GM12801 (cell line): ENCODE measurements around the gene SMIM36.

Experiments used
- TF ChIP-seq, protein P1 (sequence below): IDR thresholded peaks from one replicate; pipeline ENCODE4 v1.5.1; 2011; ENCODE audit warnings: control low read depth; ENCODE audit not compliant: insufficient read length; ENCODE audit errors: extremely low read depth

The SMIM36 gene

DNA sequence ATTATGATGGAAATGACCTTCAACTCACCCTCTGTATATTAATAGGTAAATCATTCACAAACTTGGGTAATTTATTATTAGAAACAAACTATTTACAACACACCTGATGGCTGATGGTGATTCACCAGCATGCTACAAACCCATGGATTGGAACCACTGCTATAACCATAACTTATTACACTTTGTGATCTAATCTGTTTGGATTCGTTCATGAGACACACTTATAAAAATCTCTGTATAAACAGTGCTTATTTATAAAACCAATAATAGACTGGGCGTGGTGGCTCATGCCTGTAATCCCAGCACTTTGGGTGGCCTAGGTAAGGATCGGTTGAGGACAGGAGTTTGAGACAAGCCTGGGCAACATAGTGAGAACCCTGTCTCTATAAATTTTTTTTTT lies 16.0 kb downstream of the SMIM36 start:
- TF ChIP-seq, protein P1, sequence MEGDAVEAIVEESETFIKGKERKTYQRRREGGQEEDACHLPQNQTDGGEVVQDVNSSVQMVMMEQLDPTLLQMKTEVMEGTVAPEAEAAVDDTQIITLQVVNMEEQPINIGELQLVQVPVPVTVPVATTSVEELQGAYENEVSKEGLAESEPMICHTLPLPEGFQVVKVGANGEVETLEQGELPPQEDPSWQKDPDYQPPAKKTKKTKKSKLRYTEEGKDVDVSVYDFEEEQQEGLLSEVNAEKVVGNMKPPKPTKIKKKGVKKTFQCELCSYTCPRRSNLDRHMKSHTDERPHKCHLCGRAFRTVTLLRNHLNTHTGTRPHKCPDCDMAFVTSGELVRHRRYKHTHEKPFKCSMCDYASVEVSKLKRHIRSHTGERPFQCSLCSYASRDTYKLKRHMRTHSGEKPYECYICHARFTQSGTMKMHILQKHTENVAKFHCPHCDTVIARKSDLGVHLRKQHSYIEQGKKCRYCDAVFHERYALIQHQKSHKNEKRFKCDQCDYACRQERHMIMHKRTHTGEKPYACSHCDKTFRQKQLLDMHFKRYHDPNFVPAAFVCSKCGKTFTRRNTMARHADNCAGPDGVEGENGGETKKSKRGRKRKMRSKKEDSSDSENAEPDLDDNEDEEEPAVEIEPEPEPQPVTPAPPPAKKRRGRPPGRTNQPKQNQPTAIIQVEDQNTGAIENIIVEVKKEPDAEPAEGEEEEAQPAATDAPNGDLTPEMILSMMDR = no peak

DNA sequence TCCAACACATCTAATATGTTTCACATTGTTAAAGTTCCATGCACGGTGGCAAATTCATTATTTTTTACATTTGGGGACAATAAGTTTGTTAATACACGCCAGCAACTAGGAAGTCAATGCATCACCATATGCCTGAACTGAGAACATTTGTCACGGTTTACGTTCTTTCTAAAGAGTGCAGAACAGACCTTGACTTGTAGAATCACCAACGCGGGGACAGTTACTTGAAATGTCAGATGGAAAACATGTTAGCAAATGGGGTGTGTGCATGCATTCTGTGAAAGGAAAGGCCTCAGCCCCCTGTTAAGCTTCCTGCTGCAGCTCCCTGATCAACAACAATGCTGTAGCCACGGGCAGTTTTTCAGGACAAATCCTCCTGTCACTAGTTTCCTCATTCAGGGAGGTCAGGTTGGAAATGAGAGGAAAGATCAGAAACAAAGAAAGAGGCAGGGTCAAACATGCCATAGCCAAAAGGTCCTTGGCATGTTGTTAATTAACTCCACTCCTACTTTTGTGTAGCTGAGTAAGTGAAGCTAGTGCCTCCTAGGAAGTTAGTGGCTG lies 18.4 kb downstream of the SMIM36 start:
- TF ChIP-seq, protein P1 = no peak

DNA sequence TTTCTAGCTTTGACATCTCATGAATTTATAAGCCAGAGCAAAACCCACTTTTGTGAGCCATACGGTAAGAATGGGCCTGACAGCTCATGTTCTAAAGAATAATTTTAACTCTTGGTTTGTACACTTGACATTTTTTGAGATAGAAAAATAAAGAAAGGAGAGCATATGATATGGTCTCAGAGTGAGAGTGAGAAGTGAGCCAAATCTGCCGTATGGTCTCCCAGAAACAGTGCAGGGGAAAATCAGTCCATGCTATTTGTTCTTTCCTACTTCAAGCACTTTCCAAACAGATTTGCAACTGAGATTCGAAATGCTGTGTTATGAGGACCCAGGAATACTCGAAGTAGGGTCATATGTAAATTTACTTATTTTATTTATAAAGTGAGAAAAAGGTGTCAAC lies 20.9 kb downstream of the SMIM36 start:
- TF ChIP-seq, protein P1 = no peak

DNA sequence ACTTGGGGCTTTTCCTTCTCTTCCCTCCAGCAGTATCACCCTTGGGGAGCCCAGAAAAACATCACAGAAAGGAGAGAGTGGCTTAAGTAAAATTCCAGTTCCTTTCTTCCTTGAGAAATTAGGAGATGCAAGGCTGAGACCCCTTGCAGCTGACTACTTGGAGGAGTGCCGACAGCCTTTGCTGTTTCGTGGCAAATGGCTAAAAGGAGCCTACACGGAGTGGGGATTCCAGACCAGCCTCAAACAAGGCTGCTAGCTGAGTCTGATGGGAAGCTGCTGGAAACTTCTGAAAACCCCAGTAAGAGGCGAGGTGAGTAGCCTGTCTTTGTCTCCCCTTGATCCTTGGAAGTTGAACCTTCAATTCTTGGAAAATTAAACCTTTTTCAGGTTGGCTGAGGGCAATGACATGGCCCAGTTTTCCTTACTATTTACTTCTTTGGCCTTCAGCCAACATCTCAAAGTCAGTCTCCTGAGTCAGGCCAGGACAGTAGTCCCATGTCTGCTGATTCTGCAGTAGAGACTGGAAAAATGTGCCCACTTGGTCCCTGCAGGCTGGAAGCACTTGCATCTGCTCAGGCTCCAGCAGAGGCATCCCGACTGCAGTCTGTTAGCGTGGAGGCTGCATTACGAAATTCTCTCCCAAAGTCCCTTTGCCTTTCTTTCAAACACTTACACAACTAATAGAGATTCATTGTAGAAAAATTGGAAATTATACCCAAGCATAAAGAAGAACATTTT lies 23.4 kb downstream of the SMIM36 start:
- TF ChIP-seq, protein P1 = no peak

DNA sequence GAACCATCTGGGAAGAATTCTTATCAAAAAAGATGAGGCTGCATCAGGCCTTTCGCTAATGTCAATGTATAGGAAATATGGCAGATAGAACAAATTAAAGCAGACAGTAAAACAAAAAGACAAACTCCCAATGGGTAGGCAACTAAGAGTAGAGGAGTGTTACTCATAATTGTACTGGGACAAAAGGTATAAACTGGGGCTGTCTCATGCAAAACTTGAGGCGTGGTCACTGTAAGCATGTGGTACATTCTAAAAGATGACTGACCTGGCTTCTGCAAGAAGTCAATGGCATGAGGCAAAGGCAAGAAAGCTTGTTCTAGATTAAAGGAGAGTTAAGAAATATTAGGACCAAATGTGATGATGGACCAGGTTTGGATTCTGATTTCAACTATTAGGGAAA lies 26.7 kb downstream of the SMIM36 start:
- TF ChIP-seq, protein P1 = no peak

DNA sequence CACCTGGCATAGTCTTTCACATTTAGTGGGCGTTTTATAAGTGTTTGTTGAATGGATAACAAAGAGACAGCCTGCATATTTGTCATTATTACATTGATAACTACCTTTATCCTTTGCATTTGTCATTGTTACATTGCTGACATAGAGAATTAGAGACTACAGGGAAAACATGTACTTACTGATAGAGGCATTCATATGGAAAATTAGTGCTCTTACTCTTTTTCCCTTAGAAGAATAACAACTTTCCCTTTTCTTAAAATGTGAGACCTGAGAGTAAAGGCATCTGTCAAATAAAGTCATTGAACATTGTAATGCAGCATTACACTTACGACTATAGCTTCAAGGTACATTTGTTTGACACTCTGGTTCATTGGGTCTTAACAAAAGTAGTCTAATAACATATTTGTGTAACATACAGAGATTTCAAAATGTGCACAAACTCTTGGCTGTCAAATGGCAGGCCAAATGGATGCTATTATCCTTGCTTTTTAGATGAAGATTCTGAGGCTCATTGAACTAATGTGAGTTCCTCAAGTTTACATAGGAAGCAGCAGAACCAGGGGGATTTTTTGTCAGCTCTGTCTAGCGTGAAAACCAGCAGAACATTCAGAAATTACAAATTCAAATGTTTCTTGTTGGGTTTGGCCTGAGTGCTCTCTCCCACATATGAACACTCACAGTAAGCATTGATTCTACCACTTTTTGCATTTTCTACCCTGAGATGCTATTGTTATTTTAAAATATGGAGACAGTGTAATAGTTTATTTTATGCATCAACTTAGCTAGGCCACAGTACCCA lies 28.5 kb downstream of the SMIM36 start:
- TF ChIP-seq, protein P1 = no peak

DNA sequence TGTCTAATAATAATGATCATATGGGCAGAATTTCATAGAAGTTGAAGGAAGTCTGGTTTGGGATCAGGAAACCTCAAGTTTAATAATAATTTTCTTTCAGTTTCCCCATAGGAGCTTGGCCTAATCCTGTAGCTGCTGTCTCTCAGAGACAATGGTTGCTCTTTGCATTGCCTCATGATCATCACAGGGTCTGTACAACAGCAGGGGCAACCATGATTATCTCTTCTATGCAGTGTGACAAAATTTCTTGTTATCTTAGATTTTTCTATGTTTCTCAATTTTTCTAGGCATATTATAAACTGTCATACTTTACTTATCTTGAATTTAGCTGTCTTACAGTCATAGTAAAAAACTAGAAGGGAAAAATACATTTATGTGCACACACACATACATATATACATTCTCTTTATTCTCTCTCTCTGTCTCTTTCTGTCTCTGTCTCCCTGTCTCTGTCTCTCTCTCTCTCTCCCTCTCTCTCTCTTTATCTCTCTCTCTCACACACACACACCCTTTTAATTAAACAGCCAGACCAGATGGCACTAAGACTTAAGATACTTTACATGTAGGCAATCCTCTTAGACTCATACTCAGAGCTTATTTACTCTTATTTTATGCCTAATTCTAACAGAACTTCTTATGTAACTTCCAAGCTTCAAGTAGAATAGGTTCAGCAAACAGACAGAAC lies 30.5 kb downstream of the SMIM36 start:
- TF ChIP-seq, protein P1 = no peak
